IMR-90 (cell line): ENCODE results near the gene TSEN54. TPM values are rescaled to one million over a fixed set of nuclear protein-coding genes. Genes with fewer than 3 reads are reported as not detected.

Source experiments
- ATAC-seq: fragments of 200-7000 bp; cut with Tn5 transposase; 2 replicates; pipeline ENCODE4 v1.9.1; 2020; ENCODE audit warnings: low read depth, mild to moderate bottlenecking, moderate library complexity
- Bru-seq: library from RNA; stranded (reverse); fragments of 400-500 nt; gene quantifications from one replicate; lab custom pipeline; 2021; lab: Mats Ljungman, UMichigan
- BruChase-seq, 2 experiments: library from RNA; stranded (reverse); fragments of 400-500 nt; gene quantifications; one replicate each; lab custom pipeline; 2021; lab: Mats Ljungman, UMichigan
- BruUV-seq: library from RNA; stranded (reverse); fragments of 400-500 nt; replicated peaks from 2 replicates; lab custom pipeline; 2021; lab: Mats Ljungman, UMichigan
- CTCF ChIA-PET: fragments of 300-600 bp; formaldehyde crosslinking; extraction: SDS; loops from one replicate; lab custom pipeline; 2021; ENCODE audit warnings: antibody characterized with exemption; lab: Yijun Ruan, JAX
- POLR2A ChIA-PET: fragments of 300-600 bp; sonication (Branson Sonifier 250); formaldehyde crosslinking; loops from one replicate; lab custom pipeline; 2022; ENCODE audit warnings: antibody characterized with exemption; ENCODE audit not compliant: unreplicated experiment; lab: Charles Lee
- DNase-seq: peaks from one replicate; pipeline ENCODE4 v3.0.0; 2013
- H2AFZ ChIP-seq: replicated peaks from 2 replicates; pipeline ENCODE3; 2013; ENCODE audit warnings: low read length, mild to moderate bottlenecking; ENCODE audit not compliant: poor library complexity
- H2AK5ac ChIP-seq: 2 replicates; pipeline ENCODE4 v1.6.1; 2013; ENCODE audit warnings: low read depth, low read length, inconsistent platforms
- H2AK9ac ChIP-seq: replicated peaks from 2 replicates; pipeline ENCODE3; 2013; ENCODE audit warnings: mild to moderate bottlenecking, low read depth, low read length, moderate library complexity; ENCODE audit not compliant: poor library complexity
- H2BK120ac ChIP-seq: 2 replicates; pipeline ENCODE4 v1.6.1; 2013; ENCODE audit warnings: low read depth, low read length, inconsistent platforms
- H2BK15ac ChIP-seq: 3 replicates; pipeline ENCODE4 v1.6.1; 2013; ENCODE audit warnings: low read depth, low read length, inconsistent platforms
- H2BK20ac ChIP-seq: 2 replicates; pipeline ENCODE4 v1.6.1; 2013; ENCODE audit warnings: low read depth, mild to moderate bottlenecking, inconsistent platforms, low read length, moderate library complexity
- H2BK5ac ChIP-seq: 2 replicates; pipeline ENCODE4 v1.6.1; 2013; ENCODE audit warnings: mild to moderate bottlenecking, low read depth, low read length, inconsistent platforms; ENCODE audit not compliant: poor library complexity, severe bottlenecking
- H3K14ac ChIP-seq: replicated peaks from 2 replicates; pipeline ENCODE4 v1.6.1; 2013; ENCODE audit warnings: low read depth, low read length, inconsistent platforms
- H3K18ac ChIP-seq: 2 replicates; pipeline ENCODE4 v1.6.1; 2013; ENCODE audit warnings: low read depth, low read length, control low read depth
- H3K23ac ChIP-seq: 2 replicates; pipeline ENCODE4 v1.6.1; 2013; ENCODE audit warnings: low read depth, low read length, inconsistent platforms
- H3K27ac ChIP-seq: 2 replicates; pipeline ENCODE4 v1.5.1; 2013; ENCODE audit warnings: mild to moderate bottlenecking, control low read depth, low read length; ENCODE audit not compliant: insufficient read depth
- H3K27me3 ChIP-seq: 2 replicates; pipeline ENCODE4 v1.6.1; 2013; ENCODE audit warnings: low read length; ENCODE audit not compliant: control insufficient read depth, insufficient read depth
- H3K36me3 ChIP-seq: 2 replicates; pipeline ENCODE4 v1.6.1; 2013; ENCODE audit warnings: low read length, mixed read lengths; ENCODE audit not compliant: control insufficient read depth, insufficient read depth
- H3K4ac ChIP-seq: 2 replicates; pipeline ENCODE4 v1.6.1; 2013; ENCODE audit warnings: low read depth, low read length, inconsistent platforms
- H3K4me1 ChIP-seq: 2 replicates; pipeline ENCODE4 v1.6.1; 2013; ENCODE audit warnings: low read length, mixed read lengths; ENCODE audit not compliant: control insufficient read depth, insufficient read depth
- H3K4me2 ChIP-seq: 2 replicates; pipeline ENCODE4 v1.6.1; 2013; ENCODE audit warnings: low read depth, mild to moderate bottlenecking, control low read depth, low read length, moderate library complexity
- H3K4me3 ChIP-seq: 2 replicates; pipeline ENCODE4 v1.5.1; 2013; ENCODE audit warnings: low read depth, mild to moderate bottlenecking, control low read depth, low read length, moderate library complexity; ENCODE audit not compliant: insufficient read depth
- H3K56ac ChIP-seq: 2 replicates; pipeline ENCODE4 v1.6.1; 2013; ENCODE audit warnings: low read length, inconsistent platforms; ENCODE audit not compliant: insufficient read depth; ENCODE audit errors: extremely low read depth
- H3K79me1 ChIP-seq, 2 experiments: 2 replicates each; pipeline ENCODE4 v1.6.1; 2013; ENCODE audit warnings: low read length in 2 of 2, inconsistent platforms in 1 of 2, low read depth in 1 of 2
- H3K9ac ChIP-seq: 2 replicates; pipeline ENCODE4 v1.6.1; 2013; ENCODE audit warnings: low read depth, low read length, control low read depth
- H3K9me1 ChIP-seq: 2 replicates; pipeline ENCODE4 v1.6.1; 2013; ENCODE audit warnings: low read length, inconsistent platforms; ENCODE audit not compliant: insufficient read depth
- H3K9me3 ChIP-seq: 2 replicates; pipeline ENCODE4 v1.6.1; 2013; ENCODE audit warnings: low read length; ENCODE audit not compliant: control insufficient read depth, insufficient read depth
- H4K20me1 ChIP-seq: 2 replicates; pipeline ENCODE4 v1.6.1; 2013; ENCODE audit warnings: low read length, inconsistent platforms; ENCODE audit not compliant: insufficient read depth
- H4K5ac ChIP-seq: 2 replicates; pipeline ENCODE4 v1.6.1; 2013; ENCODE audit warnings: mild to moderate bottlenecking, low read depth, low read length, control low read depth
- H4K8ac ChIP-seq, 2 experiments: 2 replicates each; pipeline ENCODE4 v1.6.1; 2013; ENCODE audit warnings: low read depth in 2 of 2, low read length in 2 of 2, control low read depth in 1 of 2, inconsistent platforms in 1 of 2
- H4K91ac ChIP-seq: 2 replicates; pipeline ENCODE4 v1.6.1; 2013; ENCODE audit warnings: low read depth, low read length, inconsistent platforms; ENCODE audit not compliant: insufficient read depth
- CEBPB ChIP-seq: IDR thresholded peaks from 2 replicates; pipeline ENCODE4 v1.6.1; 2012; ENCODE audit warnings: low read depth, low read length, improper control_type of control experiment
- FOS ChIP-seq: fragments of 150-350 bp; IDR thresholded peaks from 2 replicates; pipeline ENCODE4 v1.6.1; 2016; ENCODE audit warnings: low read depth, low read length
- MAZ ChIP-seq: IDR thresholded peaks from 2 replicates; pipeline ENCODE4 v1.6.1; 2012; ENCODE audit warnings: low read depth, mild to moderate bottlenecking, low read length, improper control_type of control experiment, moderate library complexity, borderline replicate concordance
- MXI1 ChIP-seq: IDR thresholded peaks from 2 replicates; pipeline ENCODE4 v1.6.1; 2012; ENCODE audit warnings: low read depth, mild to moderate bottlenecking, low read length, moderate library complexity, borderline replicate concordance
- WGBS, 2 experiments: methylation state at CpG; one replicate each; pipeline versions ENCODE4 v1.1.5 to v1.1.7; 2013; ENCODE audit warnings: missing lambda C conversion rate in 2 of 2; ENCODE audit not compliant: insufficient read length in 1 of 2; ENCODE audit errors: extremely low coverage in 2 of 2; 5-methylcytosine and 5-hydroxymethylcytosine counted together
- dilution Hi-C: fragments of 300-500 bp; cut with HindIII; formaldehyde crosslinking; loops from one replicate; pipeline ENCODE4 v1.14.3; 2018; ENCODE audit warnings: low sequenced_read_pairs; ENCODE audit not compliant: unreplicated experiment
- in situ Hi-C: fragments of 300-500 bp; cut with MboI; formaldehyde crosslinking; loops from 3 replicates; pipeline ENCODE4 v1.14.3; 2019; ENCODE audit warnings: low sequenced_read_pairs, inconsistent platforms, mixed read lengths
- intact Hi-C: fragments of 100-400 bp; cut with micrococcal nuclease; formaldehyde crosslinking; loops from 2 replicates; pipeline ENCODE4 v1.10.0; 2022
- long read RNA-seq: library from polyadenylated mRNA; unstranded; transcript quantifications from one replicate; pipeline ENCODE4 v2.0.0, GENCODE V29; 2021; ENCODE audit not compliant: unreplicated experiment
- polyA plus RNA-seq, 3 experiments: library from polyadenylated mRNA; depleted of rRNA; stranded (reverse); fragments of >200 nt; gene quantifications; 2 replicates each; pipeline ENCODE4 v1.2.3, GENCODE V29; 2012; ENCODE audit warnings: low replicate concordance in 1 of 3
- total RNA-seq: library from RNA; depleted of rRNA; stranded (reverse); fragments of >200 nt; gene quantifications from 2 replicates; pipeline ENCODE4 v1.2.3, GENCODE V29; 2012; rRNA removed
- TF ChIP-seq, protein P1 (sequence below): conservative IDR thresholded peaks from 2 replicates; pipeline ENCODE4 v1.5.1; 2012; ENCODE audit warnings: mild to moderate bottlenecking, low read depth, low read length, improper control_type of control experiment

Gene TSEN54
- total RNA-seq: 6.4 and 7.2 TPM in 2 replicates
- polyA plus RNA-seq (2012; rRNA removed): 14.9 and 16.2 TPM in 2 replicates
- 9.8 and 14.7 TPM in 2 replicates for polyA plus RNA-seq (2012; cell fraction: cytosol; rRNA removed)
- 37.4 and 62.8 TPM in 2 replicates for polyA plus RNA-seq (2012; cell fraction: nucleus; rRNA removed; ENCODE audit: low replicate concordance)
- percentile 43 among the genes with signal in this experiment for Bru-seq, nascent RNA
- BruChase-seq, experiment 1, labeled RNA remaining after a 6-hour chase: percentile 53 among the genes with signal in this experiment
- BruChase-seq, experiment 2, labeled RNA remaining after a 2-hour chase: percentile 53 among the genes with signal in this experiment
- long read RNA-seq, transcript TSEN54-201 (11 exons, 1,944 nt): major isoform, 17 of 38 reads
- long read RNA-seq, partial matches to known transcripts: 7 of 38 reads
- long read RNA-seq, other reads (novel, unspliced or antisense): 14 of 38 reads

DNA sequence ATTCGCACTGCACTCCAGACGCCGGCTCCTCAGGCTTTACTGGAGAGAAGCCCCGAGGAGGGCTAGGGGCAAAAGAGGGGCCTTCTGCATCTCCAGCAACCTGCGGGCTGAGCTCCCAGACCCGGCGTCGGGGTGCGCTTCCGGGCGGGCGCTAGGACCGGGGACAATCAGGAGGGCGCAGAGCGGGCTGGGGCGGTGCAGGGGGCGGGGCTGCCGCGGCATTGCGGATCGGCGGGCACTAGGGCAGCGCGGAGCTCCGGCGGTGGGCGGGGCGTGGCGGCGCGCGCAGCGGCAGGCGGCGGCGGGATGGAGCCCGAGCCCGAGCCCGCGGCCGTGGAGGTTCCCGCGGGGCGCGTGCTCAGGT lies at the start of gene TSEN54:
Gene TSEN54, plus strand, starts transcription at position 274 of the 364 bp plus-strand sequence. Its CDS starts 33 bp downstream, at position 307.
- Histone ChIP-seq H3K56ac (no peak within 1 kb of the TSS), H3K14ac (0 out of 2 replicates have a peak within 1 kb of the TSS, but pooled peaks have one; percentile 14), H3K4me3 (peak within 1 kb of the TSS; percentile 82), H3K4ac (peak within 1 kb of the TSS; percentile 13; the same call in 1 of the 2 replicates), H2AFZ (peak within 1 kb of the TSS; percentile 99), H3K9ac (peak within 1 kb of the TSS; percentile 37), H2BK20ac (no peak within 1 kb of the TSS), H4K20me1 (peaks cover 24% of the 10 kb centered on the region), H2AK9ac (peak within 1 kb of the TSS; percentile 80), H3K9me3 (no peaks in the 10 kb centered on the region), H3K23ac (peak within 1 kb of the TSS; percentile 76; the same call in 1 of the 2 replicates), H3K9me1 (peaks cover 13% of the 10 kb centered on the region; the same call in 1 of the 2 replicates), H2BK15ac (no peak within 1 kb of the TSS; the same call in 2 of the 3 replicates), H3K4me1 (peaks cover 10% of the 10 kb centered on the region; the same call in 1 of the 2 replicates), H4K5ac (no peak within 1 kb of the TSS), H2AK5ac (no peak within 1 kb of the TSS), H3K4me2 (peak within 1 kb of the TSS; percentile 90), H3K27me3 (no peaks in the 10 kb centered on the region), H2BK5ac (no peak within 1 kb of the TSS), H3K18ac (no peak within 1 kb of the TSS), H2BK120ac (no peak within 1 kb of the TSS), H3K27ac (peak within 1 kb of the TSS; percentile 32), H3K79me1 (peaks cover 32 to 53% of the 10 kb centered on the region in 2 experiments), H4K91ac (no peak within 1 kb of the TSS; the same call in 1 of the 2 replicates), H4K8ac (peak within 1 kb of the TSS in 1 of 2 experiments; percentile 90; a peak in 1 of 4 replicates), H3K36me3 (peaks cover 8% of the 10 kb centered on the region; the same call in 1 of the 2 replicates)
- WGBS, 2 experiments: 0% methylated on average over 31 of the region's 45 CpGs; no CpG with 5 or more reads in 1 of the 2 experiments
- no TSS peak for BruUV-seq
- ChIA-PET CTCF (interaction anchor here (0.6 to 1.1 kb wide), 7 partner anchors 12 to 235 kb away, joined by 3 to 4 read pairs (median 3); partner anchors contain the start of gene TMEM94), POLR2A (interaction anchor here (0.6 kb wide), 1 partner anchor 1271 kb away, joined by 13 read pairs; no protein-coding TSS in a partner anchor)
- dilution Hi-C loops (no loop called here), intact Hi-C loops (loop anchor here (2.0 to 10.0 kb wide), 4 partner anchors 73 to 241 kb away; partner anchors contain the start of genes MIF4GD and SMIM5), in situ Hi-C loops (no loop called here)
- peak; percentile 79 for DNase-seq
- ATAC-seq: peak; percentile 86
- TF ChIP-seq, protein P1, sequence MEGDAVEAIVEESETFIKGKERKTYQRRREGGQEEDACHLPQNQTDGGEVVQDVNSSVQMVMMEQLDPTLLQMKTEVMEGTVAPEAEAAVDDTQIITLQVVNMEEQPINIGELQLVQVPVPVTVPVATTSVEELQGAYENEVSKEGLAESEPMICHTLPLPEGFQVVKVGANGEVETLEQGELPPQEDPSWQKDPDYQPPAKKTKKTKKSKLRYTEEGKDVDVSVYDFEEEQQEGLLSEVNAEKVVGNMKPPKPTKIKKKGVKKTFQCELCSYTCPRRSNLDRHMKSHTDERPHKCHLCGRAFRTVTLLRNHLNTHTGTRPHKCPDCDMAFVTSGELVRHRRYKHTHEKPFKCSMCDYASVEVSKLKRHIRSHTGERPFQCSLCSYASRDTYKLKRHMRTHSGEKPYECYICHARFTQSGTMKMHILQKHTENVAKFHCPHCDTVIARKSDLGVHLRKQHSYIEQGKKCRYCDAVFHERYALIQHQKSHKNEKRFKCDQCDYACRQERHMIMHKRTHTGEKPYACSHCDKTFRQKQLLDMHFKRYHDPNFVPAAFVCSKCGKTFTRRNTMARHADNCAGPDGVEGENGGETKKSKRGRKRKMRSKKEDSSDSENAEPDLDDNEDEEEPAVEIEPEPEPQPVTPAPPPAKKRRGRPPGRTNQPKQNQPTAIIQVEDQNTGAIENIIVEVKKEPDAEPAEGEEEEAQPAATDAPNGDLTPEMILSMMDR: peak; percentile 4; the same call in 1 of the 2 replicates
- TF ChIP-seq FOS (no peak), CEBPB (no peak), MXI1 (peak; percentile 66; the same call in 1 of the 2 replicates), MAZ (peak; percentile 85; the same call in 1 of the 2 replicates)
